Right lobe of liver (tissue), 4 donors: ENCODE results near the gene TRIP11.

Source experiments
- CTCF ChIP-seq, 4 donors: fragments of 200-600 bp in 3 of 4; fragments of 450-650 bp in 1 of 4; IDR thresholded peaks; one replicate each; pipeline versions ENCODE4 v1.5.1 to v1.8.0; 2016 to 2022; ENCODE audit warnings: antibody characterized with exemption in 4 of 4, mild to moderate bottlenecking in 2 of 4
- POLR2A ChIP-seq: fragments of 450-650 bp; IDR thresholded peaks from one replicate; pipeline ENCODE4 v1.6.1; 2017; ENCODE audit warnings: antibody characterized with exemption, mild to moderate bottlenecking
- donor health status: DM: no; HTN: no; CAD: no.
- donor health status: DM: no; HTN: no; CAD: no.
- donor health status: DM: no; HTN: yes; CAD: no.

DNA sequence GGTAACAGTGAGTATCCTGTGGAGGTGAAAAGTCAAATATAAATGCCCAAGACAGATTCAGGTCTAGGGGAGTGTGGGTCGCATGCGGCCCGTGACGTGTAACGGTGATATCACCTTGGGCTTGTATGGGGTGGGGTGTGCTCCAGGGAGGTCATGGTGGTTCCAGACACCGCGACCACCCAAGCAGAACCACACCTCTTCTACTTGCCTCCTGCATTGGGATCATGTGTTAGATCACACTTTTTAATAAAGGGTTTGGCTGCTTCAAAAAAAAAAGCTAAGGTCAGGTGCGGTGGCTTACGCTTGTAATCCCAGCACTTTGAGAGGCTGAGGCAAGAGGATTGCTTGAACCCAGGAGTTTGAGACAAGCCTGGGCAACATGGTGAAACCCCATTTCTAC lies 96.9 kb downstream of the TRIP11 start:
- TF ChIP-seq CTCF (IDR thresholded peaks at IDR 0.05) (no peak), POLR2A (no peak)
